NCI-H146 (cell line): ENCODE measurements around the gene CUX1.
"Not testable (repeated sequence)": the region's sequence is repeated elsewhere in the genome, so short reads cannot be mapped to it uniquely, and the experiment has no call there.

Source experiments
- DNase-seq: peaks from one replicate; lab custom pipeline; 2025; lab: John Stamatoyannopoulos, UW

CUX1 gene

DNA sequence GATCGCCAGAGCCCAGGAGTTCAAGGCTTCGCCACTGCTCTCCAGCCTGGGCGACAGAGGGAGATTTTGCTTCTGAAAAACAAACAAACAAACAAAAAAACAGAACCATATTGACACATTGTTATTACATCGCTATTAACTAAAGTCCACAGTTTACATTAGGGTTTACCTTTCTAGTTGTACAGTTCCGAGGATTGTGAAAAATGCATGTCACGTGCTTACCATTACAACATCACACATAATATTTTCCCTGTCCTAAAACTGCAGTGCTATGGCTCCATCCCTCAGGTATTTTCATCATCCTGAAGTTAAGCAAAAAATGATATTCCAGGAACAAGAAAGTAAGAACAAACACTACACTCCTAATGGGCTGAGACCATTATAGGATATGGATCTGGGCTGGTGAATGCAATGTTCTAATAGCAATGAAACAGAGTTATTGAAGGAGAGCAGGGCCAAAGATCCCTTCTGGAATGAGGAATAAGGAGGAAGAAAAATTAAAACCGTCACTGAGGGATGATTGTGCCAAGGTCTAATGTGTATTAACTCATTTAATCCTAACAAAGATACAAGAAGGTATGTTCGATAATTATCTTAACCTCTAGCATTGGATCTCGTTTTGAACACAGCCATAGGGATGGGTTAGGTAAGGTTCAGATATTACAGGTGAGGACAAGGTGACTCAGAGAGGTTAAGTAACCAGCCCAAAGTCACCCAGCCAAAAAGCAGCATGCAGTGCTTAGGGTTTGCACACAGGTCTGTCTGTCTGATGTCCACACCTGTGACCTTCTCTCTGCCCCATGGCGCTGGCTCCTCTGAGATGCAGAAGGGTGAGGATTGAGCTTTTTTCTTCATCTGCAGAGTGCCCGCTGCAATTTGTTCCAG lies 14.0 kb upstream of the CUX1 start:
- DNase-seq = no peak

DNA sequence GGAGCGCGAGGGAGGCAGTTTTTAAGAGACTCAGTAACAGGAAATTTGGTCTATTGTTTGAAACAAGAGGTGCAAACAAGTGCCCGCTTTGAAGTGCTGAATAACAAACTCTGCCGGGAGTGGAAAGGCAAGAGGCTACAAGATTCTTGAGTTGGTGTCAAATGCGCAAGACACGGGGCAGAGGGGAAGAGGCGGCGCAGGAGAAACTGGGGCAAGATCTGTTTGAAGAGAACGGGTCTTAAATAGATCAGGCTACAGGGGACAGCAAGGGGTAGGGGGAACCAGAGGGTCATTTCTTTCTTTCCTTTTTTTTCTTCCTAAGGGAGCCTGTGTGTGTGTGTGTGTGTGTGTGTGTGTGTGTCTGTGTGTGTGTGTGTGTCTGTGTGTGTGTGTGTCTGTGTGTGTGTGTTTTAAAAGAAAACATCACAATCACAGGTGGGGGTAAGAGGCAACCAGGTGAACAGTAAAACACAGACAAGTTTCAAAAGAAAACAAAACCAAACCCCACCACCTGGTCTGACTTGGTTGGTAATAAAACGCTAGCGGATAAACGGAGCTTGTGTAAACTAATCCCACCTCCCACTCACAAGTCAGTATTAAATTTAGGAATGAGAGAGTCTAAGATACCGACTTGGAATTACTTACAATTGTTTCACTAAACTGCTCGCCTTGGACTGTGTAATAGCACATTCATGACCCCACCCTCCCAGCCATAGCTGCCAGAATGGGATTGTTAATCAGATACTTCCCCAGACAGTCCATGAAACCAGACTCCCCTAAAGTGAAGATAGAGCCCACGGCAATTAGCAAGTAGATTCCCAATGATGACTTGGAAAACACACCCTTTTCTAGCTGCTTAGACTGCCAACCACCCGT lies 13.1 kb upstream of the CUX1 start:
- DNase-seq = no peak

- peak; percentile 37 for DNase-seq
Observed at GRCh38 chr7:101804967-101805366, 12.5 kb upstream of the CUX1 start.

DNA sequence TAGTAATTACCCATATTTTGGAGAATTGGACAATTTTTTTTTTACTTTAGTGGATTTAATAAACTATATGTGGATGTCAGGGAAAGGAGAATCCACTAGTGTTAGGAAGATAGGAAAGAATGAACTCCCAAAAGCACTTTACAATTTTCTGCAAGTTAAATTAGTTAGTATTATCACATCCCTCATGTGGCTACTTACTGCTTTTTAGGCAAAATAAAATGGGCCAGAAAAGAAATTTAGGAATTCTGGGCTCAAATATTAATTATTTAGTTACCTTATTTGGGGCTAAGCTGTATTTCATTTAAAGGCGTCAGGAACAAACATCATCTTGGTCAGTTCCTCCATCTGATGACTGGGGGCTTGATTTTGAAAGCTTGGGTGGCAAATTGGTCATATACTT lies 4.8 kb upstream of the CUX1 start:
- DNase-seq = no peak

DNA sequence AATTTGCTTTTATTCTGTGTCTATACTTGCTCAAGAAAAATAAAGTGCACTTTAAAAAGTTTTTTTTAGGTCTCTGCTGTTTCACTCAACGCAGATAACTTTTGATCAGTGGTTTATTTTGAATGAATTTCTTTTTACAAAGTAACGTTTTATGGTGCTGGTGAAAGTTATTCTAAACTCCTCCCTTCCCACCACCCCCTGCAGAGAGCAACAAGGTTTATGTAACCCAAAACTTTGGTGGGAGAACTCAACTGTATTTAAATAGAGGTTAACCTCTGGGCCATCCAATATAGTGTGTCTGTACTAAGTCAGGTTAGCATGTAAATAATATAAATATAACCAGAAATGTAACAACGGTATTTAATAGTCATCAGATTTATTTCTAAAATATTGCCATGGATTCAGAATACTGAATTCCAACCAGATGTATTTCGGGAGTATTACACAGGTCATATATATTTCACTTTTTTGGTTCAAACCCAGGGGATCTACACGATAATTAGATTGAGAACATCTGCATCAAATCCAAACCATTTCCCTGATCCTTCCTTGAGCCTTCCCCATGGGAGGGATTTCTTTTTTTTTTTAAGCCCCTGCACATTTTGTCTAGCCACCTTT lies 3.9 kb upstream of the CUX1 start:
- DNase-seq = no peak

DNA sequence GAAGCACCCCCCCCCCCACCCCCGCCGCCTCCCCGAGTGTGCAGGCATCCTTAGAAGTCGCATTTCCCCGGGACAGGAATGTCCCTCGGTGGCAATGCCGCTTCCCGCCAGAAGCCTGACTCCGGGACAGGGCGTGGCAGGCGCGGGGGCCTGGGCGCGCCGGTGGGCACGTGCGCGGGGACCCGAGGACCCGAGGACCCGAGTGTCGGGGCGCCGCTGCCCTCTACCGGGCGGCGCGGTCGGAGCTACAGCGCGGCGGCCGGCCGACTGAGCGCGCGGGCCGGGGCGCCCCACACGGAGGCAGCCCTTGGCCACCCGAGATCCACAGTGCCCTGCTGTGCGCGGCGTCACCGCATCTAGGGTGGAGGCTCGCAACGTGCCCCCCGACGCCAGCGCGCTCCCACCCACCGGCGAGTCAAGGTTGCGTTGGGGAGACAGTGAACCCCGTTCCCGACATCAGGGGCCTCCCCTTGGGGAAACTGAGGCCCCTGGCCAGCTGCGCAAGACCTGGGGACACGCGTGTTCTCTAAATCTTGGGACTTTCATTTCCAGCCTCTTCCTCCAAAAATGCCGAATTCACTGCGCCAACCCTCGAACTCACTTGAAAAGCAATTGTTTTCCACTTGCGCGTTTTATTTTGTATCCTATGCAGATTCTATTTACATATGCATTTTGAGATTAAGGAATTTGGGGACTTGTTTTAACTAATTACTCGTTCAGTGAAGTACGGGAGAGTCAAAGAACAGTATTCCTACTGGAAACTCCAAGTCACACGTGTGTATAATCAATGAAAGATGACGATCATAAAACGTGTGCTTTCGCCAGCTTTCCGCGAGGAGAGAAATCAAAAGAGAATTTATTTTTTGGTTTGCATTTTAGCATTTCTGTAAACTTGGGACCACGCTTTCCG lies 3.1 kb upstream of the CUX1 start:
- DNase-seq = peak; percentile 51

GRCh38 chr7:101814991-101815825 lies 2.2 kb upstream of the CUX1 start:
- no peak for DNase-seq

DNA sequence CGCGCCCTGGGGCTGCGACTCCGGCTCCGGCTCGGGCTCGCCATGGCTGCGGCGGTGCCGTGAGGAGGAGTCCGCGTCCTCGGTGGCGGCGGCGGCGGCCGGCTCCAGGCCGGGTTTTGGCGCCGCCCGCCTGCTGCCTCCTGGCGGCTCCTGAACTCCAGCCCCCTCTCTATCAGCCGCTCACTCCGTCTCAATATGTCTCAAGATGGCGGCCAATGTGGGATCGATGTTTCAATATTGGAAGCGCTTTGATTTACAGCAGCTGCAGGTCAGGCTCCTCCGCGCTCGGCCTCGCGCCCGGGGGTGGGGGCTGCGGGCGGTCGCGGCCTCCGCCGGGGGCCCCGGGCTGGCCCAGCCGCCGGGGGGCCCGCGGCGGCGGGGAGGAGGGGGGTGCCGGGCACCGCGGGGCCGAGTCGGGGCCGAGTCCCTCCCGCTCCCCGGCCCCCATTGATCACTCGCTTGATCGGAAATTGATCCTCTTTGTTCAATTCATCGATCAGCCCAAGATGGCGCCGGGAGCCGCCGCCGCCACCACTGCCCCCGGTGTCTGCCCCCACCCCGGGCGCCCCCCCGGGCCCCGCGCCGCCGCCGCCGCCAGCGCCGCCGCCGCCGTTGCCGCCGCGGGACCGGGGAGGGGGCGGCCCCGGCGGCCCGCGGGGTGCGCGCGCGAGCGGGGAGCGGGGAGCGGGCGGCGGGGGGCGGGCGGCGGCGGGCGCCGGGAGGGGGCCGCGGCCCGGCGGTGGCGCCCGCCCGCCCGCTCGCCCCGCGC lies 1.4 kb upstream of the CUX1 start:
- peak; percentile 84 for DNase-seq

- DNase-seq = peak; percentile 51
Observed at GRCh38 chr7:101816595-101817470, 593 bp upstream of the CUX1 start.

DNA sequence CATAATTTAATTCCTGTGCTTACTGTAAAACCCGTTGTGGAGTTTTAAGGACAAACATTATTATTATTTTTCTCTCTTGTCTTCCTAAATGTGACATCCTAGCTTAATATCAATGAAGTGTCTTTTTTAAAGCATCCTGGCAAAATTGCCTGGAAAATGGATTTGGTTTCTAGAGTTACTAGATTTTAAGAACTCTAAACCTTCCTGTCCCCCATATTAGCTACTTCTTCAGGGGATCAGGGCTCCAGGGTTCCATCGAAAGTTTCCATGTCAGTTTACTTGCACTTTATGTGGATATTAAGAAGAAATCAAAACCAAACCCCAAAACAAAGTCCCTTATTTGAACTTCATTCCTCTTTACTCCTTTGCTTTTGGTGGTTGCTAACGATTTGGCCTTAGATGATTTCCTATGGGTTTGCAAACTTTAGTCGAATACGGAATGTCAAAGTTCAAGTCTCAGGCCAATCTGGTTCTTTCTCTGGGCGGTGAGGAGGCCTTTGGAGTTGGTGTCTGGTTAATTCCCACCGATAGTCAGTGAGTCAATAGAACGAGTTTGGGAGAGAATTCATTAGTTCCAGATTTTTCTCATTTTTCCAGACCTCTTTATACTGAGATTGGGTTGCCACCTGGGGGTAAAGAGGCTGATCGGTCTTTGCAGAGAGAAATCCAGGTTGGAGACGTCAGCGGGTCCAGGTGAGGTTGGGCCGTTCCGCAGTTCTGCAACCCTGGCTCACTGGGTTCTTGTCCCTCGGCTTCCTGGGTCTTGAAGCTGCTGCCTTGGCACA lies 1.1 kb downstream of the CUX1 start:
- DNase-seq = no peak

- DNase-seq = no peak
Observed at GRCh38 chr7:101819183-101819582, 1.8 kb downstream of the CUX1 start.

DNA sequence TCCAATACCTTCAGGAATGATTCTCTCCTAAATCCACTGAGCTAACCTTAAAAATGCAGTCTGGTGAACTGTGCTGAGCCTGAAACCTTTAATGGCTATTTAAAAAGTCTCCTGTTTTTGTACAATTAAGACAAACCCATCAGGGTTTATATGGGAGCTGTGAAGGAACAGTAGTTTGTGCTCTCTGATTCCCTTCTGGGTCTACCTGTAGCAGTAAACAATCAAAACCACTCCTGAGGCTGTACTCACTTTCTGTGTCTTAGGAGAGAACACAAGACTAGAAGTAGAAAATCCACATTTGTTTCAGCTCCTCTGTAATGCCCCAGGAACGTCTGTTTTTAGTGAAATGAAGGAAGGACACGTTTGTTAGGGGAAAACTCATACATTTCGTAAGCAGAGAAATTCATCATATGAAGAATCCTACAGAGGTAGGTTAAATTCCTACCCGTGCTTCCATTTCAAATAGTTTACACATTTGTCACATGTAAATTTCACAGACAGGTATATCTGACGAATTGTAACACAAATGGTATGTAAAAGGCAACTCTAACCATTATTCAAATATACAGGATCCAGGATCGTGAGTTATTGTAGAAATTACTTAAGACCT lies 2.6 kb downstream of the CUX1 start:
- DNase-seq = no peak

DNA sequence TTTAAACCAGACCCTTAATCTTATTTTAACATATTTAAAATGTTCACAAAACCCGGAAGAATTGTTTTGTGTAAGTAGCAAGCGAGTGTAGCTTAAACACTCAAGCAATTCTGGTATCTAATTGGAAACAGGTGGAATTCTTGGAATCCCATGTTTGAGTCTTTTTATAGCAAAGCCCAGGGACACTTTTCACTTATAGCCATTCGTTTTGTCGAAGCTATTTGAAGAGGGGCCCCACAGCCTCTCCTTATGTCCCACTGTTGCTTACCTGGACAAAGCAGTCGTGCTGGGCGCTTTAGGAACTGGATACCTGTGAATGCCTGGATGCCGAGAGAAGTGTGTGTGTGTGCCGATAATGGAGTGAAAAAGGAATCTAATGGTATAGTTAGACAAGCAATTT lies 3.3 kb downstream of the CUX1 start:
- no peak for DNase-seq

- DNase-seq = not testable (repeated sequence)
Observed at GRCh38 chr7:101822632-101823031, 5.2 kb downstream of the CUX1 start.

- no peak for DNase-seq
Observed at GRCh38 chr7:101823096-101823495, 5.7 kb downstream of the CUX1 start.

DNA sequence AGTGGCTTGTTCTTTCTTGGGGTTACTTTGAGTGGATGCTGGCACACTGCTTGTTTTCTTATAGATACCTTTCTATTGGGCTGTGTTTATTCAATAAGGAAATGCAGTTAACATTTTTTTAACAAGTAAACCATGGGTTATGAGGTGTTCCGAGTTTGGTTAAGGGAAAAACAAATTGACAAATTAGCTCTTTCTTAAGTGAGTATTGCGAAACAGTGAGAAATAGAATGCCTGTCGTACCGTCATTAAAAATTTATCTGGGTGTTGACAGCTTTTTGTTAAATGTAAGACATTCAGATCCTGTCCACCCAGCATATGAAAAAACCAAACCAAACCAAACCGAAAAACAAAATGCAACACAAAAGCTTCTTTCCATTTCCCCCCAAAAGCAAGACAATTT lies 6.2 kb downstream of the CUX1 start:
- no peak for DNase-seq

GRCh38 chr7:101824440-101824839 lies 7.0 kb downstream of the CUX1 start:
- DNase-seq = no peak
